HG02938 (cell line): ENCODE measurements around the gene EXD3.
"Not testable (repeated sequence)": the region's sequence is repeated elsewhere in the genome, so short reads cannot be mapped to it uniquely, and the experiment has no call there.

ENCODE experiments used
- ATAC-seq: cut with Tn5 transposase; IDR thresholded peaks from one replicate; pipeline ENCODE4 v1.9.1; 2021; ENCODE audit warnings: mild to moderate bottlenecking, moderate library complexity; ENCODE audit not compliant: unreplicated experiment

Gene EXD3

DNA sequence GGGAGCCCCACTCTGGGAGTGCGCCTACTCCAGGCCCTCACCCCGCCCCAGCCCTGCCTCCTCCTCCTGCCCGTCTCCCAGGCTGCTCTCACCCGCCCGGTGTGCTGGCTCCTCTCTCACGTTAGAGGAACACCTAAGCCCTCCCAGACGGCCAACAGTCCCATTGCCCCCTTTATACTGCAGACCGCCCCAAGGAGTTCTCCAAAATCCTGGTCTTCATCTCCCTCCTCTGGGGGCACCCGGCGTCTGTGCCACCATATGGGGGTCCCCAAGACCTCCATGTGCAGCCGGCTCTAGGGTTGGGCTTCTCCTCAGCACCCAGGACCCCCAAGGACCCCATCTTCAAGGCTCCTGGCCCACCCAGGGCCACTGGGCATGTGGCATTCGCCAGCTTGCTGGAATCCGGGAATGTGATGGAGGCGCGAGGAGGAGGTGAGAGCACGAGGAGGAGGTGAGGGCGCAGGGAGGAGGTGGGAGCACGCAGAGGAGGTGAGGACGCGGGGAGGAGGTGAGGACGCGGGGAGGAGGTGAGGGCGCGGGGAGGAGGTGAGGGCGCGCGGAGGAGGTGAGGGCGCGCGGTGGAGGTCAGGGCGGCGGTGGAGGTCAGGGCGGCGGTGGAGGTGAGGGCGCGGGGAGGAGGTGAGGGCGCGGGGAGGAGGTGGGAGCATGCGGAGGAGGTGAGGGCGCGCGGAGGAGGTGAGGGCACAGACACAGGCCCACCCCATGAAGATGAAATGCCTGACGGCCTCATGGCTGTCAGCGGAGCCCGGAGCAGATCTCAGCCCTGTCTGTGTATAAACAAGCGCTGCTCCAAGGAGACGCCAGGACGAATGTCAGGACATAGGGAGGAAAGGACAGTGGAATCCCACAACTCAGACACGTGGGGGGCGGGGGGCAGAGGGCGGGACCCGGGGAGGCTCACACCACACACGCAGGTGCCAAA lies 41.2 kb downstream of the EXD3 start:
- no peak for ATAC-seq

DNA sequence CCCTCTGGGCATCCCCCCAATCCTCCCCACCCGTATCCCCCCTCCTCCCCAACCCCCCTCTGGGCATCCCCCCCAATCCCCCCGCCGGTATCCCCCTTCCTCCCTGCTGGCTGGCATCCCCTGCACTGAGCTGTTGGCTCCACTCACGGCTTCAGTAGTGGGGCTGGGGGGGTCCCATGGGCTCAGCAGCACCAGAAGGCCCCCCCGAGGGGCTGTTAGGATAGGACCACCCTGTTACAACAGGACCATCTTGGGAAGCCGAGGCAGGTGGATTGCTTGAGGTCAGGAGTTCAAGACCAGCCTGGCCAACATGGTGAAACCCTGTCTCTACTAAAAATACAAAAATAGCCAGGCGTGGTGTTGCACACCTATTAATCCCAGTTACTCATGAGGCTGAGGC lies 42.4 kb downstream of the EXD3 start:
- ATAC-seq, result no peak

DNA sequence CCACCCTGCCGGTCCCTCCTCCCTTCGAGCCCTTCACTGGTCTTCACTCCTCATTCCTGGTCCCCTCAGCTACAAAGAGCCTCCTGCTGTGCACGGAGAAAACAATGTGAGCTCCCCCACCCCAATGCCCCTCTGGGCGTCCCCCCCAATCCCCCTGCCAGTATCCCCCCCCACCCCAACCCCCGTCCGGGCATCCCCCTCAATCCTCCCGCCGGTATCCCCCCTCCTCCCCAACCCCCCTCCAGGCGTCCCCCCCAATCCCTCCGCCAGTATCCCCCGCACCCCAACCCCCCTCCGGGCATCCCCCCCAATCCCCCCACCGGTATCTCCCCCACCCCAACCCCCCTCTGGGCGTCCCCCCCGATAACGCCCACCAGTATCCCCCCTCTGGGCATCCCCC lies 42.8 kb downstream of the EXD3 start:
- no peak for ATAC-seq

DNA sequence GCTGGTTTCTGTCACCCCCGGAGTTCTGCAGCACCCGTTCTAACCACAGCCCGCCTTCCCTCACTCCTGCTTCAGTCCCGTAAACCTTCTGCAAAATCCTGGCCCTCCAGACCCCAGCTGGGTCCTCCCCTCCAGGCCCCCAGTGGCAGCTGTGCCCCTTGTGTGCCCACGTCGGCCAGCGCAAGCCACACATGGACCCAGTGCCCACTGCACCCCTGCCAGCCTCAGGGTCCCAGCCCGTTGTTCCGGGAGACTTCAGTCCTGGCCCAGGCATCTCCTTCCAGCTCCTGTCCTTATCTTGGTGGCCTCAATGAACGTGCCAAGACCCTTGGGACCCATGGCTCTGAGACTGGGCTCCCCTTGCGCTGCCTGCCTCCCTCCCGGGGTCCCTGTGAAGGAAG lies 43.2 kb downstream of the EXD3 start:
- ATAC-seq, result no peak

DNA sequence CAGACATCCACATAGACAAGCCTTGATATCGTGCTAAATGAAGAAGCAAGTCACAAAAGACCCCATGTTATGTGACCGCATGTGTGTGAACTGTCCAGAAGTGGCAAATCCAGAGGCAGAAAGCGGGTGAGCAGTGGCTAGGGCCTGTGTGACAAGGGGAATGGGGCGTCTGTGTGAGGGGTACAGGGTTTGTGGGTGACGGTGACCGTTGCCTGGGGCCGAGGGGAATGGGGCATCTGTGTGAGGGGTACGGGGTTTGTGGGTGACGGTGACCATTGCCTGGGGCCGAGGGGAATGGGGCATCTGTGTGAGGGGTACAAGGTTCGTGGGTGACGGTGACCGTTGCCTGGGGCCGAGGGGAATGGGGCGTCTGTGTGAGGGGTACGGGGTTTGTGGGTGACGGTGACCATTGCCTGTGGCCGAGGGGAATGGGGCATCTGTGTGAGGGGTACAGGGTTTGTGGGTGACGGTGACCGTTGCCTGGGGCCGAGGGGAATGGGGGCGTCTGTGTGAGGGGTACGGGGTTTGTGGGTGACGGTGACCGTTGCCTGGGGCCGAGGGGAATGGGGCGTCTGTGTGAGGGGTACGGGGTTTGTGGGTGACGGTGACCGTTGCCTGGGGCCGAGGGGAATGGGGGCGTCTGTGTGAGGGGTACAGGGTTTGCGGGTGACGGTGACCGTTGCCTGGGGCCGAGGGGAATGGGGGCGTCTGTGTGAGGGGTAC lies 44.1 kb downstream of the EXD3 start:
- not testable (repeated sequence) for ATAC-seq

DNA sequence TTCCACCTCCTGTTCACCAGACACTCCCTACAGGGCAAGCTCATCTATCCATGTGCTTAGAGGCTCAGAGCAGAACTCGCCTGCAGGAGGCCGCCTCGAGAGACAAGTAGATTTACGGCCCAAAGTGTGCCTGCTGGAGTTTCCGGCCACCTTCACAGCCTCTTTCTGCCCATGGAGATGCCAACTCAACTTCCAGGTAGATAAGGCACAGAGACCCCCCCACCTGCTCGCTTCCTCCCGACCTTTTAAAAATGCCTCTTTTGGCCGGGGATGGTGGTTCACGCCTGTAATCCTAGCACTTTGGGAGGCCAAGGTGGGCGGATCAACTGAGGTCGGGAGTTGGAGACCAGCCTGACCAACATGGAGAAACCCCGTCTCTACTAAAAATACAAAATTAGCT lies 46.6 kb downstream of the EXD3 start:
- ATAC-seq, result no peak

DNA sequence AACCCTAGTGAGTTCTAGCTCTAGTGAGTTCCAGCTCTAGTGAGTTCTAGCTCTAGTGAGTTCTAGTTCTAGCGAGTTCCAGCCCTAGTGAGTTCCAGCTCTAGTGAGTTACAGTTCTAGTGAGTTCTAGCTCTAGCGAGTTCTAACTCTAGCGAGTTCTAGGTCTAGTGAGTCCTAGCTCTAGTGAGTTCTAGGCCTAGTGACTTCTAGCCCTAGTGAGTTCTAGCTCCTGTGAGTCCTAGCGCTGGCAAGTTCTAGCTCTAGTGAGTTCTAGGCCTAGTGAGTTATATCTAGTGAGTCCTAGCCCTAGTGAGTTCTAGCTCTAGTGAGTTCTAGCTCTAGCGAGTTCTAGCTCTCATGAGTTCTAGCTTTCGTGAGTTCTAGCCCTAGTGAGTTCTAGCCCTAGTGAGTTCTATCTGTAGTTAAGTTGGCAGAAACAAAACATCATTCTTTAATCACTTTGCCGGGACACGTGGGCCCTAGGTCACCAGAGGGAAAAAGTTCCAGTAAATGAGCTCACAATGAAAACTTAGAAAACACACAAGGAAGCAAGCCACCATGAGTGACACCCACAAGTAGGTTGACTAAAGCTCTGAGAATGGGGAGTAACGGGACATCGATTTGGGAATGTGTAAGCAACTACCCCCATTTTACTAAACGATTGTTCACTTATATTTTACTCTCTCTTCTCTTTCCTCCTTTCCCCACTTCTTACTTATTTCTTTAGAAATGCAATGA lies 47.5 kb downstream of the EXD3 start:
- ATAC-seq, result no peak

DNA sequence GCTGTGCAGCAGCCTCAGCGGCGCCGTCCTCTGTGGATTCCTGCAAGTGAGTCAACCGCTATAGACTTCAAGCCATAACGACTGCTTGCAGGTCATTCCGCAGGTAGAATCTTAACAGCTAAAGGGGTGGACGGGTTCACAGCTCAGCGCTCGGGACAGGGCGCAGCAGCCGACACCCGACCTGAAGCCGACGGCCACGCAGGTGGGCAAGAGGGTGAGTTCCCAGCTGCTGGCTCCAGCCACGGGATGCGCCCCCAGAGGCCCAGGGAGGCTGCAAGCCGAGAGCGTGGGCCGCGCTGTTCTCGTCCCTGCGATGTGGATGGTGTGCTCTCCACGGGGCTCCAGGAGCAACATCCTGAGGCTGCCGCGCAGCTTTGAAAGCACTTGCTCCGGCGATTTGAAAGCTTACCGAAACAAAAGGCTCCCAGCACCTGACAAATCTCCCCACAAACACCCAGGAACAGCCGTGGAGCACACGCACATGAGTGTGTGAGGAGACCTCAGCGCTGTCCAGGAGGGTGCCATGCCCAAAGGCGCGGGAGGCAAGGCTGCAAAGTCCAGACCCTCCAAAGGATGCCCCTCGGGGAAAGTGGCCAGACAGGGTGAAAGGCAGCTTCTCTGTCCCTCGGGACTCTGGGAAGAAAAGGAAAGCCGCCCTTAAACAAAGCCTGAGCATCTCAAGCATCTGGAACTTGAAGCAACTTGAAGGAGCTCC lies 48.7 kb downstream of the EXD3 start:
- ATAC-seq, result no peak

DNA sequence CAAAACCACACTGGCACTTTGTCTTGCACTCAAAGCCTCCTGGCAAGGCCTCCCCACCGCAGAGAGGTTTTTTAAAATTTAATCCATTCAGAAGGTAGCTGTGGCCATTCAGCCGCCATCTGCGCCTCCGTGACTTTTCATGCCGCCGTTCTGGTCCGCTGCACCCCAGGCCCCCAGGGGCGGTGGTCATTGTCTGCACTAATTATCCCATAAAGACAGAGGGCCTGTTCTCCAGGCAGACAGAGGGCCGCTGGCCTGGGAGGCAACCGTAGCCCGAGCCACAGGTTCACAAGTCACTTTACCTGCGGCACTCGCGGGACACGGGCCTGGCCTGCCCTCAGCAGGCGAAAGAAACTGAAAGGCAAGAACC lies 49.4 kb downstream of the EXD3 start:
- ATAC-seq, result no peak

DNA sequence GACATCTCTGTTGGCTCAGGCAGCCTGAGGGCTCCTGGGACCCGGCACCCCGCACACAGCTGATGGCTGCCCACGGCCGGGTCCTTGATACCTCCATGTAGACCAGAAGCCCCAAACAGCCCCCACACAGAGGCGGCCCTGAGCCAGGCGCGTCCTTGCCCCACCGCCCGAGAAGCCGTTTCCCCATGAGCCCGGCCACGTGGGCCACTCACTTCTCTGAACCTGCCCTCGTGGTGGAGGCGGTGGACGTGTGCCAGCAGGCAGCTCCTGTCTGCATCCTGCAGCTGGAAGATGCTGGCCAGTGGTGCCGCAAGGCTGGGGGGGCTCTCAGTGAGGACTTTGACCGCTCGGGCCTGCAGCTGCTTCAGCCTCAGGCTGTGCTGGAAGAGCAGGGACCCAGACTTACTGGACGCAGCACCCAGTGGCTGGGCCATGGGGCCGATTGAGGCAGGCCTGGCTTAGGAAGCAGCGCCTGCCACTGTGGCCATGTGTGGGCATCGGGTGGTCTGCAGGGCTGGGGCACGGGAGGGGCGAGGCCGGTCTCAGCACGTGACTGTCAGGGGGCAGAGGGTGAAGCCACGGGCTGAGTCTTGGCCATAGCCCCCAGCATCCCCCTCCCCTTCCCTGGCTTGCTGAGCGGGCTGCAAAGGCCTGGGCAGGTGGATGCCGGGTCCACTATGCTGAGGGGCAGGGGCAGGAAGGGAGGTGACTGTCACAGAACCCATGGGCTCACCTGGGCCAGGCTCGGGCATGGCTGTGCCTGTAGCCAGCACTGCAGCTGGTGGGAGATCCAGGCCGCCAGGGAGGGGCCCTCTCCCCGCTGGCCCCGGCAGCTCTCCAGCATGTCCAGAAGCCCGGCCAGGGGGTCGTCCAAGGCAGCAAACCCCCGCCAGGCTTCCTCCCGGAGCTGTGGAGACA lies 50.0 kb downstream of the EXD3 start:
- no peak for ATAC-seq

DNA sequence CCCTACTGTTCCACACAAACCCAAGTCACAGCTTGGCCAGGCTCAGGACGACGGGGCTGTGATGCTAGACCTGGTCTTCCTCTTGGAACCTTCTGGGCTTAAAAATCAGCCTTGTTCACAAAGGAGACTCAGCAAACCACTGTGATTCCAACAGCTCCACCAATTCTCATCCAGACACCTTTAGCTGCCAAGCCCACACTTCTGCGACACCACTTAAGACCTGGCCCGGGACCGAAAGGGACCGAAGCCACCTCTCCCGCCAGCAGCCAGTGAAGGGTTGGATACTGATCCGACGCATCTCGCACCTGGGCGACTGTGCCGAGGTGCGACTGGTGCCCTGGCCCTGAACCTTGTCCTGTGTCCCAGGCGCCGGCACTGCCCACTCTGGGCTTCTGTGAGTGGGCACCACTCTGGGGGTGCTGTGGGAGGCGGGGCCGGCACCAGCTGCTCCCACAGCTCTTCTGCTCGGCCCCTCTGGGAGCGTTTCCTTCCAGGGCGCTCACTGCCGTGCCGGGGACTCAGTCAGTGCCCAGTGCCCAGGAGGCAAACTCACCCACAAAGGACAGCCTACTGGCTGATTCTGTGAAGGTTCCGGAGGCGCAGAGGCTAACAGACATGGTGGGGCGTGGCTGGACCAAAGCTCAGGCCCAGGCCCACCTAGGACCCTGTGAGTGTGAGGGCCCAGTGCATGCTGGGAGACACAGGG lies 50.9 kb downstream of the EXD3 start:
- no peak for ATAC-seq

DNA sequence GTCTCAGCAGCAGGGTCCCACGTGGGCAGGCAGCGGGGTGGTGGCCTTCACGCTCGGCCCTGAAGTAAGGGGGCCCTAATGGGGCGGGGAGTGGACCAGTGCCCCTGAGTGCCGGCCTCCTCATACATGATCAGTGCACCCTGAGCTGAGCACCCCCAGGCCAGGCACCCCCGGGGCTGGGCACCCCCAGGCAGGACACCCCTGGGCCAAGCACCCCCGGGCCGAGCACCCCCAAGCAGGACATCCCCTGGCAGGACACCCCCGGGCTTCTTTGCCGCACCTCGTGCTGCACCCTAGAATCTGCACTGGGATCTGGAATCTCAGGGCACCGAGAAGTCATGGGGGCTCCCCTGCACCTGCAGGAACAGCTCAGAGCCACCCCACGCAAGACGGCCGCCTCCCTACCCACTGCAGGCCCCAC lies 51.4 kb downstream of the EXD3 start:
- ATAC-seq, result no peak

DNA sequence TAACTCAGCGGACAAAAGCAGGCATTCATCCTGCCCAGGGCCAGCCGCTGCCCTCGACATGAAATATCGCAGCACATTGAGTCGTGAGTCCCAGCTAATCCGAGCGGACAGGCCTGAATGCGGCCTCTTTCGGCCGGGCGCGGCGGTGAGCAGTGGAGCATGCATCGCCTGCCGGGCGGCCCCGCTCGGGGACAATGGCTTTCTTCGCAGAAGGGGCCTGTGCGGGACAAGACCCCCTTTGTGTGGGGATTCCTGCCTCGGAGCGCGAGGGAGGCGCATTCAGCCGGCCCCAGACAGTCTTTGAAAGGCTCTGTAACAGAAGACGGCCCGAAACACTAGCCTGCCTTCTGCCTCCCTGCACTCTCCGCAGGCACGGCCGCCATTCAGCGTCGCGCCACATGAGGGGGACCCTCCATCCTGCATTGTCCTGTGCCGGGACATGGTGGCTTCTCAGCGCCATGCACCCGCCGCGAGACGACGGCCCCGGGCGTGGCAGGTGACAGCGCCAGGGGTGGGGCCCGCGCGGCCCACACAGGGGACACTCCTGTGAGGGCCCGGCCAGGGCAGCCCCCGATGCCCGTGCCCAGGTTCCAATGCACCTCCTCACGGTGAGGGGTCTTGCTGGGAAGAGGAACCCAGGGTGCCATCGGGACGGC lies 52.0 kb downstream of the EXD3 start:
- no peak for ATAC-seq

DNA sequence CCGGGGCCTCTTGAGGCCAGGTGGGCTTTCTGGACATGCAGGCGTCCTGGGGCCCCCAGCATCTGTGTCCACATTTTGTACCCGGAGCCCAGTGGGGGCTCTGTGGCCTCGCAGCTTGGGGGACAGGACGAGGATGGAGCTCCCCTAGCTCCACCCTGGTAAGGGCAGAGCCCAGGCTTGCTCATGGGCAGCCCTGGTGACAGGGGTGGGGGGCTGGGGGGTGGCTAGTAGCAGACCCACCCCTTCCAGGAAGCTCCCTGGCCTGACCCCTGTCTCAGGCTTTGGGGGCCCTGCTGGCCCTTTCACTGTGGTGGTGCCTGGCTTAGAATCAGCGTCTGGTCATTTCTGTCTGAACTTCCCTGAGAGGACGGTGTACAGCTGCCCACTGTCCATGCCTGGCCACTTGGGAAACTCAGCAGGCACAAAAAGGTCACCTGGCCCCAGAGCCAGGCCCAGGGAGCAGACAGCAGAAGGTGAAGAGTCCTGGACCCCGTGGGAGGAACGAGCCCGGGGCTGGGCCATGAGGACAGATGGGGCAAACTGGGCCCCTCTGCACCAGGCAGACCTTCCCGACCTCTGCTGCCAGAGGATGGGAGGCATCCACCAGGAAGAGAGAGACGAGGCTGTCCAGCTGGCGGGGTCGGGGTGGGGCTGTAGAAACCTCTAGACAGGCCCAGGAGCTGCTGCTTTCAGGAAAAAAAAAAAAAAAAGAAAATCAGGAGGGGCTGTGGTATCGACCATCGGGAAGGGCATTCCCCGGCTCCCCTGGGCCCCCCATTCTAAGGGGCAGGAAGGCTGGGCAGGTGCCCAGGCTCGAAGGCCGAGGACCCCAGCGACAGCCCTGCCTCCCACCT lies 52.8 kb downstream of the EXD3 start:
- no peak for ATAC-seq

DNA sequence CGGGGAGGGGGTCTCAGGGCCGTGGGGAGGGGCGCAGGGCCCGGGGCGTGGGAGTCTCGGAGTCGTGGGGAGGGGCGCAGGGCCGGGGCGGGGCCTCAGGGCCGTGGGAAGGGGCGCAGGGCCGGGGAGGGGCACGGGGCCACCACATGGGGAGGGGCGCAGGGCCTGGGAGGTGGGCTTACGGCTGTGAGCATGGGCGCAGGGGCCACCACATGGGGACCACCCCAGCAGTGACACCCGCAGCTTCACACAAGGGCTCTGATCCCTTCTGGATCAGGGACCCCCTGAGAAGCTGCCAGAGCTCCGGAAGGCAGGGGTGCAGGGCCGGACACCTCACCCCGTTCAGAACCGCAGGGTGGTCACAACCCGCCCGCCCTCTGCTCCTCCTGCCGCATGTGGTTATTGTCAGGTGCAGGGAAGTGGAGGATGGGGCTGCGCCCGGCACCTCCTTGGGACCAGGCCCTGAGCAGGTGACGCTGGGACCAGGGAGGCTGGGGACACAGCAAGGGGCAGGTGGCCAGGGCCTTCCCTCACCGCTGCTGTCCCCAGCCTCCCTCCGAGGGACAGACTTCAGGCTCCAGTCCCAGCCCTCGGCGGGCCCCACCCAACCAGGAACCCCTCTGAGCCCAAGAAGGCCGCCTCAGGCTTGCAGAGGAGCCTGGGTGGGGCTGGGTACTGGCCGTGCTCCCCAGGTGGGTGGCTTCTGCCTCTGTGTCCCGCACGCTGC lies 53.7 kb downstream of the EXD3 start:
- ATAC-seq, result no peak

DNA sequence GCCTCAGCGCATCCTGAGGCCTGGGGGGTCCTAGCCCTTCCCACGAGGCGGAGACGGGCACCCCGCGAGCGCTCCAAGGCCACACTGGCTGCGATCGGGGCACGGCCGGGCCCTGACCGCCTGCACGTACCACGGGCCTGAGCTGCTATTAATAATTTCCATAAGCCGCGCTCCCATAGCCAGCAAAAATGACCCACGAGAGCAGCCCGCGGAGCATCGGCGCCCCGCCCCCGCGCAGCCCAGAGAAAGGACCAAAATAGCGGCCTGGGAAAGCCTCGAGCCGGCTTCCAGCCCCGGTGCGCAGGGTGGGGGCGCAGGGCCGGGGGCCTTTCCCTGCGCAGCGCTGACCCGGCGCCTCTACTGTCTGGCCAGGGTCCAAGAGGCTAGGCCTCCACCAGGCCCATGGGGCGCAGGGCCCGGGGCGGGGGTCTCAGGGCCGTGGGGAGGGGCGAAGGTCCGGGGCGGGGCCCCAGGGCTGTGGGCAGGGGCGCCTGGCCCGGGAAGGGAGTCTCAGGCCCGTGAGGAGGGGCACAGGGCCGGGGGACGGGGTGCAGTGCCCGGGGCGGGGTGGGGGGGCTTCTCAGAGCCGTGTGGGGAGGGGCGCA lies 54.4 kb downstream of the EXD3 start:
- no peak for ATAC-seq
